ENCODE measurements around the gene SERPINA1. TPM values are rescaled to one million over a fixed set of nuclear protein-coding genes. Genes with fewer than 3 reads are reported as not detected.

The SERPINA1 gene
- total and polyA plus RNA-seq, 10 of the 15 experiments (the other 5 are each of a cell fraction or from before 2014, with no cell fraction given), result 0.16 to 6.6 (median 0.53) TPM

- Histone ChIP-seq H4K20me1 (ENCODE audit: control insufficient read depth, insufficient read depth) (no peaks in the 10 kb centered on the region; the same call in 1 of the 2 replicates), H3K79me2 (ENCODE audit: control insufficient read depth, insufficient read depth, low read length) (no peaks in the 10 kb centered on the region), H2AFZ (ENCODE audit: control insufficient read depth, low read depth, low read length) (no peak overlapping the region), H3K27me3 (replicated peaks in 1 of 2; ENCODE audit: control insufficient read depth in 2 of 2, insufficient read depth in 2 of 2, low read length in 1 of 2) (peaks cover 0 to 4% of the 10 kb centered on the region in 2 experiments; a peak in 1 of 4 replicates), H3K4me3 (no peak overlapping the region), H3K9me3 (replicated peaks; ENCODE audit: control insufficient read depth, insufficient read depth, low read length) (no peaks in the 10 kb centered on the region), H3K4me2 (ENCODE audit: control insufficient read depth, insufficient read depth) (no peak overlapping the region), H3K27ac (ENCODE audit: control insufficient read depth, insufficient read depth) (no peak overlapping the region), H3K4me1 (ENCODE audit: control insufficient read depth, insufficient read depth, low read length) (no peaks in the 10 kb centered on the region; the same call in 1 of the 2 replicates), H3K9ac (ENCODE audit: control insufficient read depth, insufficient read depth, low read length) (no peak overlapping the region), H3K36me3 (ENCODE audit: control insufficient read depth in 2 of 2, insufficient read depth in 2 of 2, low read length in 1 of 2) (no peaks in the 10 kb centered on the region)
- intact Hi-C loops (cut with micrococcal nuclease; ENCODE audit: unreplicated experiment), result no loop called here
- ChIA-PET POLR2A (no interaction called here), RAD21 (ENCODE audit: unreplicated experiment) (no interaction called here), CTCF (no interaction called here), SMC1A (ENCODE audit: uncharacterized antibody, unreplicated experiment) (no interaction called here)
- in situ Hi-C loops (cut with MboI), result no loop called here
- 52% methylated on average over 4 of the region's 4 CpGs for WGBS (ENCODE audit: insufficient coverage, insufficient replicate concordance, low lambda C conversion rate, missing lambda C conversion rate)
- no peak for TF ChIP-seq MYC (IDR thresholded peaks at IDR 0.05; ENCODE audit: insufficient read depth, insufficient read length, insufficient replicate concordance, low read length, severe bottlenecking)
- no peak for TF ChIP-seq WRNIP1 (IDR thresholded peaks at IDR 0.05; ENCODE audit: borderline replicate concordance, low read depth, low read length)
- no peak for TF ChIP-seq BHLHE40 (IDR thresholded peaks at IDR 0.05; ENCODE audit: borderline replicate concordance in 1 of 2, low read depth in 2 of 2, low read length in 1 of 2)
- TF ChIP-seq DPF2 (IDR thresholded peaks at IDR 0.05), result no peak
- no peak for TF ChIP-seq RB1 (IDR thresholded peaks at IDR 0.05; ENCODE audit: borderline replicate concordance)
- DNase-seq (ENCODE audit: low read depth, low spot score) (no peak), ATAC-seq (no peak), FAIRE-seq (no peak)
- BruUV-seq (replicated peaks), result no TSS peak
These were observed 9.7 kb upstream of the SERPINA1 start for GRCh38 chr14:94398182-94398479.

- SMC1A ChIA-PET (ENCODE audit: uncharacterized antibody, unreplicated experiment), result no interaction called here
- CTCF ChIA-PET, result no interaction called here
- FAIRE-seq, result no peak
- no peak overlapping the region for H3K4me3 ChIP-seq
- DNase-seq (ENCODE audit: low read depth, low spot score), result no peak
- no peak for ATAC-seq
- WGBS (ENCODE audit: insufficient coverage, insufficient replicate concordance, low lambda C conversion rate, missing lambda C conversion rate), result 37% methylated on average over 9 of the region's 9 CpGs
- no TSS peak for BruUV-seq (replicated peaks)
- intact Hi-C loops (cut with micrococcal nuclease; ENCODE audit: unreplicated experiment) (no loop called here), in situ Hi-C loops (cut with MboI) (no loop called here)
- H3K9ac ChIP-seq (ENCODE audit: control insufficient read depth, insufficient read depth, low read length), result no peak overlapping the region
- H3K4me1 ChIP-seq (ENCODE audit: control insufficient read depth, insufficient read depth, low read length), result no peaks in the 10 kb centered on the region; the same call in 1 of the 2 replicates
- no peak for TF ChIP-seq BRCA1 (IDR thresholded peaks at IDR 0.05; ENCODE audit: low read depth, low read length)
- H3K27me3 ChIP-seq (replicated peaks in 1 of 2; ENCODE audit: control insufficient read depth in 2 of 2, insufficient read depth in 2 of 2, low read length in 1 of 2), result peaks cover 0 to 4% of the 10 kb centered on the region in 2 experiments; a peak in 1 of 4 replicates
- no peaks in the 10 kb centered on the region for H3K9me3 ChIP-seq (replicated peaks; ENCODE audit: control insufficient read depth, insufficient read depth, low read length)
- no peaks in the 10 kb centered on the region for H3K36me3 ChIP-seq (ENCODE audit: control insufficient read depth in 2 of 2, insufficient read depth in 2 of 2, low read length in 1 of 2)
- H4K20me1 ChIP-seq (ENCODE audit: control insufficient read depth, insufficient read depth), result no peaks in the 10 kb centered on the region; the same call in 1 of the 2 replicates
- no peak overlapping the region for H3K4me2 ChIP-seq (ENCODE audit: control insufficient read depth, insufficient read depth)
- RAD21 ChIA-PET (ENCODE audit: unreplicated experiment), result no interaction called here
- H3K27ac ChIP-seq (ENCODE audit: control insufficient read depth, insufficient read depth), result no peak overlapping the region
- no peaks in the 10 kb centered on the region for H3K79me2 ChIP-seq (ENCODE audit: control insufficient read depth, insufficient read depth, low read length)
- POLR2A ChIA-PET, result no interaction called here
- H2AFZ ChIP-seq (ENCODE audit: control insufficient read depth, low read depth, low read length), result no peak overlapping the region
These were observed 9.1 kb upstream of the SERPINA1 start for GRCh38 chr14:94397289-94398181.
